ENCODE data around the gene TLCD1. TPM values are rescaled to one million over a fixed set of nuclear protein-coding genes. Genes with fewer than 3 reads are reported as not detected.
A peak's percentile ranks its signal among the peaks of the same experiment; 100 is the strongest.

Gene TLCD1
- polyA plus RNA-seq, 1 experiment: 9.8 TPM

DNA sequence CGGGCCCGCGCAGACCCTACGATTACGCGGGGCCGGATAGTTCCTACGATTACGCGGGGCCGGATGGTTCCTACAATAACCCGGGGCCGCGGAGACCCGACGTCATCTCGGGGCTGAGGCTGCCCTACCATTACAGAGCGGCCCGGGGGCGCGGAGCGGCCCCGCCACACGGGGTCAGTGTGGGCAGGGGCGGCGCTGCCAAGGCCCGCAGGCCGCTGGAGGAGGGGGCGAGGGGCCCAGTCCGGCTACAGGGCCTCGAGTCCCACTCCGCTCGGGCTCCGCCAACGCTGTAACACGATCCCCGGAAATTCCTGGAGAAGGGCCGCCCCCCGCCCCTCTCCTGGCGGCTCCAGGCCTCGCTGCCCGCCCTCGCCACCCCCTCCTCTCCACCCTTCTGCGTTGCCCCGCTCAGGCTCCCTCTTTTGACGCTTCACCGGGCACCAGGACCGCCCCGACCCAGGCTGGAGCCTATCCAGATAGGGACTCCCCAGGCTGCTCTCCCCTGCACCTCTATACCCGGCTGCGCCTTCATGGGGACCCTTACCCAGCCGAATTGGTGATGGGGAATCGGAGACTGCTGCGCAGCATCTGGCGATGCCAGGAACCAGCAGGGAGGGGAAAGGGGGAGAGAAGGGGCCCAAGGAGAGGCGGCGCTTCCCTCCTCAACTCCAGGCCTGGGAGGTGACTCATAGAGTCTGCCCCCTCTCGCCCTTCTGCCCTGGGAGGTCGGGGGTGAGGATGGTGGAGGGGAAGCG is 8.3 kb downstream of the TLCD1 start, which contains the start of gene RAB34:
RAB34 (minus strand) TSS at position 291 of the 755 bp plus-strand sequence. CDS start 602 bp downstream, outside the sequence.
- TF ChIP-seq CTCF (IDR thresholded peaks at IDR 0.05; ENCODE audit: insufficient read depth, low read depth, low read length): peak; percentile 35
- DNase-seq (ENCODE audit: low read depth): peak; percentile 46
- Histone ChIP-seq H3K27me3 (ENCODE audit: control insufficient read depth, insufficient read depth, low read length) (no peaks in the 10 kb centered on the region), H3K4me3 (ENCODE audit: low read depth, low read length) (peak within 1 kb of the TSS; percentile 55), H3K36me3 (ENCODE audit: control insufficient read depth, insufficient read depth, low read length) (peaks cover 24% of the 10 kb centered on the region)
- POLR2A ChIA-PET: no interaction called here
- CTCF ChIA-PET: interaction anchor here (1.4 to 4.5 kb wide), 3 partner anchors 9 to 32 kb away, joined by 3 to 21 read pairs (median 9); partner anchors contain the start of gene TLCD1

DNA sequence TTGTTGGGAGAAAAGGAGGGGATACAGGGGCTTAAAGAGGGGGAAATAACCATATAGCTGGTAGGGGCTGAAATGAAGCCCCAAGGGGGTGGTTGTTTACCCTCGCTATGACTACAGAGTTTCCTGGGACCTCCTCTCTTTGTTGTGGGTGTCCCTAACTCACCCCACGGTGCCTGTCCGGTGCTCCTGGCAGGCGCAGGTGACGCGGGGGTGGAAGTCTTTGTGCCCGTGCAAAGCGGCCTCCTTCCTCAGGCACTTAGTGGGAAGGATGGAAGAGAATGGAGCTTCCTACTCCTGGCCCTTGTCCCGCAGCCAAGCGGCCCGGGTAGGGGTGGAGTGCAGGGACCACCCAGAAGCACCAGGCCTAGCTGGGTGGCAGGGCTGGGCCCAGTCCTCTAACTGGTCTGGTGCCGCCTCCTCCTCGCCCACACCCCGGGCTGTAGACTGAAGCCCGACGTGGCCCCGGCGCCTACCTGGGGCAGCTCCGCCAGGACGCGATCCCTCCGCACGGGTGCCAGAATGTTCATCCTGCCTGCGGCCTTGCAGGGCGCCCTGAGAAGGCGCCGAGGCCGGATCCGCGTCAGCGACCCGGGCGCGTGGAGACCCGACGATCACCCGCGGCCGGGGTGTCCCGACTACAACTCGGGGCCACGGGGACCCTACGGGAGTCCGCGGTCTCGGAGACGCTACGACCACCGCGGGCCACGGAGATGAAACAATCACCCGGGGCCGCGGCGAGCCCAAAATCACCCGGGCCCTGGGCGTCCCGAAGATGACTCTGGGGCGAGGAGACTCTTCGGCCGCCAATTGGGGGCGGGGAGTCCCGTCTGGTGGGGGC is 9.1 kb downstream of the TLCD1 start:
- CTCF ChIA-PET: interaction anchor here (1.1 to 4.5 kb wide), 3 partner anchors 10 to 47 kb away, joined by 3 to 21 read pairs (median 5); partner anchors contain the start of gene TLCD1
- no peak for DNase-seq (ENCODE audit: low read depth)
- Histone ChIP-seq H3K27me3 (ENCODE audit: control insufficient read depth, insufficient read depth, low read length) (no peaks in the 10 kb centered on the region), H3K4me3 (ENCODE audit: low read depth, low read length) (peak overlapping the region; percentile 55), H3K36me3 (ENCODE audit: control insufficient read depth, insufficient read depth, low read length) (peaks cover 22% of the 10 kb centered on the region)
- POLR2A ChIA-PET: no interaction called here
- TF ChIP-seq CTCF (IDR thresholded peaks at IDR 0.05; ENCODE audit: insufficient read depth, low read depth, low read length): no peak

GRCh38 chr17:28715217-28715616 is 10.8 kb downstream of the TLCD1 start:
- H3K4me3 ChIP-seq (ENCODE audit: low read depth, low read length): no peak overlapping the region
- CTCF ChIA-PET: interaction anchor here (0.6 to 4.5 kb wide), 6 partner anchors 9 to 884 kb away, joined by 3 to 21 read pairs (median 3); partner anchors contain the start of gene TLCD1
- DNase-seq (ENCODE audit: low read depth): no peak
- H3K27me3 ChIP-seq (ENCODE audit: control insufficient read depth, insufficient read depth, low read length): no peaks in the 10 kb centered on the region
- POLR2A ChIA-PET: no interaction called here
- H3K36me3 ChIP-seq (ENCODE audit: control insufficient read depth, insufficient read depth, low read length): peaks cover 19% of the 10 kb centered on the region
- TF ChIP-seq CTCF (IDR thresholded peaks at IDR 0.05; ENCODE audit: insufficient read depth, low read depth, low read length): no peak

GRCh38 chr17:28714281-28714680 is 11.8 kb downstream of the TLCD1 start:
- Histone ChIP-seq H3K36me3 (ENCODE audit: control insufficient read depth, insufficient read depth, low read length) (peaks cover 19% of the 10 kb centered on the region), H3K27me3 (ENCODE audit: control insufficient read depth, insufficient read depth, low read length) (no peaks in the 10 kb centered on the region), H3K4me3 (ENCODE audit: low read depth, low read length) (no peak overlapping the region)
- TF ChIP-seq CTCF (IDR thresholded peaks at IDR 0.05; ENCODE audit: insufficient read depth, low read depth, low read length): no peak
- ChIA-PET CTCF (interaction anchor here (4.5 kb wide), 1 partner anchor 12 kb away, joined by 21 read pairs; the partner anchor contains the start of gene TLCD1), POLR2A (no interaction called here)
- DNase-seq (ENCODE audit: low read depth): no peak

Measured in BJ (cell line).